Loucy (cell line): ENCODE data around the gene PRKD3.

Experiments used
- EZH2phosphoT487 ChIP-seq: fragments of 200-600 bp; IDR thresholded peaks from 2 replicates; pipeline ENCODE4 v1.6.1; 2018; ENCODE audit warnings: antibody characterized with exemption, mild to moderate bottlenecking, moderate library complexity, borderline replicate concordance
- TF ChIP-seq, protein P1 (sequence below): fragments of 200-600 bp; sonication (generic); conservative IDR thresholded peaks from 2 replicates; pipeline ENCODE4 v1.5.1; 2014; ENCODE audit warnings: mild to moderate bottlenecking, antibody characterized with exemption, low read length

DNA sequence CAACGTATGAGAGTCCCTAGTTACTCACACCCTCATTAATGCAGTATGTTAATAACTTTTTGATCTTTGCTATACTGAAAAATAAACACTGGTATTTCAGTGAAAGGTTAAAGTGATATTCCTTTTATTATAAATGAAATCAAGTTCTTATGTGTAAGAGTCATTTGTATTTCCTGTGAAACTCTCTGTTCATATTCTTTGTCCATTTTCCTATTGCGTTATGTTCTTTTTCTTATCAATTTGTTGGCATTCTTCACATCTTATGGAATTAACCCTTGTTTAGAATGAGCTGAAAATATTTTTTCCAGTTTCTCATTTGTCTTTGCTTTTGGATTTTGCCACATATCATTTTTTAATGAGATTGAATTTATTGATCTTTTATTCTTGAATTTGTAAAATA is 48.3 kb downstream of the PRKD3 start:
- TF ChIP-seq, protein P1, sequence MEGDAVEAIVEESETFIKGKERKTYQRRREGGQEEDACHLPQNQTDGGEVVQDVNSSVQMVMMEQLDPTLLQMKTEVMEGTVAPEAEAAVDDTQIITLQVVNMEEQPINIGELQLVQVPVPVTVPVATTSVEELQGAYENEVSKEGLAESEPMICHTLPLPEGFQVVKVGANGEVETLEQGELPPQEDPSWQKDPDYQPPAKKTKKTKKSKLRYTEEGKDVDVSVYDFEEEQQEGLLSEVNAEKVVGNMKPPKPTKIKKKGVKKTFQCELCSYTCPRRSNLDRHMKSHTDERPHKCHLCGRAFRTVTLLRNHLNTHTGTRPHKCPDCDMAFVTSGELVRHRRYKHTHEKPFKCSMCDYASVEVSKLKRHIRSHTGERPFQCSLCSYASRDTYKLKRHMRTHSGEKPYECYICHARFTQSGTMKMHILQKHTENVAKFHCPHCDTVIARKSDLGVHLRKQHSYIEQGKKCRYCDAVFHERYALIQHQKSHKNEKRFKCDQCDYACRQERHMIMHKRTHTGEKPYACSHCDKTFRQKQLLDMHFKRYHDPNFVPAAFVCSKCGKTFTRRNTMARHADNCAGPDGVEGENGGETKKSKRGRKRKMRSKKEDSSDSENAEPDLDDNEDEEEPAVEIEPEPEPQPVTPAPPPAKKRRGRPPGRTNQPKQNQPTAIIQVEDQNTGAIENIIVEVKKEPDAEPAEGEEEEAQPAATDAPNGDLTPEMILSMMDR: no peak
- TF ChIP-seq EZH2phosphoT487: no peak
